Testis (tissue), 3 donors: Measurements from ENCODE around the gene EIF4E1B. TPM values are rescaled to one million over a fixed set of nuclear protein-coding genes. Genes with fewer than 3 reads are reported as not detected.

Experiments
- DNase-seq: peaks from one replicate; pipeline ENCODE4 v3.0.0-alpha.2; 2019
- H3K27ac ChIP-seq, 2 donors: fragments of 200-600 bp; sonication (generic); one replicate each; pipeline ENCODE4 v1.5.1; 2019
- H3K27me3 ChIP-seq: fragments of 200-600 bp; sonication (generic); one replicate; pipeline ENCODE4 v1.5.1; 2019
- H3K36me3 ChIP-seq: fragments of 200-600 bp; sonication (generic); one replicate; pipeline ENCODE4 v1.5.1; 2017; ENCODE audit warnings: low read depth; ENCODE audit errors: missing control alignments
- H3K4me1 ChIP-seq: fragments of 200-600 bp; sonication (generic); one replicate; pipeline ENCODE4 v1.5.1; 2019
- H3K4me3 ChIP-seq, 2 donors: fragments of 200-600 bp; sonication (generic); one replicate each; pipeline ENCODE4 v1.5.1; 2017 to 2019
- H3K9me3 ChIP-seq: fragments of 200-600 bp; sonication (generic); one replicate; pipeline ENCODE4 v1.5.1; 2017
- POLR2A ChIP-seq: fragments of 450-650 bp; IDR thresholded peaks from one replicate; pipeline ENCODE4 v1.6.1; 2017; ENCODE audit warnings: antibody characterized with exemption, mild to moderate bottlenecking, moderate library complexity
- whole genome bisulfite sequencing, 2 donors: methylation state at CpG; one replicate each; pipeline ENCODE4 v1.1.5; 2018; 5-methylcytosine and 5-hydroxymethylcytosine counted together
- intact Hi-C: fragments of 100-400 bp; cut with DNase I; formaldehyde crosslinking; loops from one replicate; pipeline ENCODE4 v1.15.1; 2023; ENCODE audit warnings: low total_unique reads
- polyA plus RNA-seq: library from polyadenylated mRNA; stranded (reverse); fragments of 350-450 nt; fragmentation: Illumina TruSeq; extraction: RNeasy Lipid Tissue Mini Kit (QIAGEN cat#74804); gene quantifications from one replicate; pipeline ENCODE4 v1.2.3, GENCODE V29; 2014; ENCODE audit warnings: low read depth, low replicate concordance; ENCODE audit not compliant: insufficient read depth
- total RNA-seq, 2 donors: library from RNA; depleted of rRNA; stranded (reverse); fragments of >200 nt; gene quantifications; one replicate each; pipeline ENCODE4 v1.2.3, GENCODE V29; 2016
- TF ChIP-seq, protein P1 (sequence below), 3 experiments: fragments of 450-650 bp in 2 of 3; fragments of 200-600 bp in 1 of 3; sonication (generic) in 1 of 3; IDR thresholded peaks; one replicate each; pipeline ENCODE4 v1.5.1; 2016 to 2019; ENCODE audit warnings: antibody characterized with exemption in 3 of 3, mild to moderate bottlenecking in 2 of 3, moderate library complexity in 1 of 3

EIF4E1B gene
- total and polyA plus RNA-seq, 3 donors from 2014 or later, result 0.99 to 2.4 (median 1.0) TPM

DNA sequence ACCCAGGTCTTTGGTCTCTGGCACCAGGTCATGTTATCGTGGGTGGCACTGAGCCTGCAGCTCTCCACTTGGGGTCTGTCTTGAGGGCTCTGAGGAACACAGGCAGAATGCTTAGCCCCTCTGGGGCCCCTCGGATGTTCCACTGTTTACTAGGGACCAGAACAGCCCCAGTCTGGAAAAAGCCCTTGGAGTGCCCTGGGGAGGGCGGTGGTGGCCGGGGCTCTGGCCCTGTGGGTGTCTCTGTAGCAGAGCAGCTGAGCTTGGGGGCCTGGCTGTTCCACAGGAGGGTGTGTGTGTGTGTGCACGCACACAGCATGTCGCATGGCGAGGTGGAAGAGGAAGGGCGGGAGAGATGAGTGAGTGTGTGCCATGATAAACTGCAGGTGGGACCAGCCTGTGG lies 35.9 kb upstream of the EIF4E1B start:
- Histone ChIP-seq H3K4me3 (no peak overlapping the region), H3K36me3 (no peaks in the 10 kb centered on the region), H3K9me3 (no peaks in the 10 kb centered on the region), H3K27ac (no peak overlapping the region), H3K4me1 (no peaks in the 10 kb centered on the region), H3K27me3 (no peaks in the 10 kb centered on the region)
- 90 to 94% methylated on average over 5 to 8 of the region's 8 CpGs for WGBS, 2 donors
- intact Hi-C loops, result no loop called here
- no peak for TF ChIP-seq POLR2A
- TF ChIP-seq, protein P1, sequence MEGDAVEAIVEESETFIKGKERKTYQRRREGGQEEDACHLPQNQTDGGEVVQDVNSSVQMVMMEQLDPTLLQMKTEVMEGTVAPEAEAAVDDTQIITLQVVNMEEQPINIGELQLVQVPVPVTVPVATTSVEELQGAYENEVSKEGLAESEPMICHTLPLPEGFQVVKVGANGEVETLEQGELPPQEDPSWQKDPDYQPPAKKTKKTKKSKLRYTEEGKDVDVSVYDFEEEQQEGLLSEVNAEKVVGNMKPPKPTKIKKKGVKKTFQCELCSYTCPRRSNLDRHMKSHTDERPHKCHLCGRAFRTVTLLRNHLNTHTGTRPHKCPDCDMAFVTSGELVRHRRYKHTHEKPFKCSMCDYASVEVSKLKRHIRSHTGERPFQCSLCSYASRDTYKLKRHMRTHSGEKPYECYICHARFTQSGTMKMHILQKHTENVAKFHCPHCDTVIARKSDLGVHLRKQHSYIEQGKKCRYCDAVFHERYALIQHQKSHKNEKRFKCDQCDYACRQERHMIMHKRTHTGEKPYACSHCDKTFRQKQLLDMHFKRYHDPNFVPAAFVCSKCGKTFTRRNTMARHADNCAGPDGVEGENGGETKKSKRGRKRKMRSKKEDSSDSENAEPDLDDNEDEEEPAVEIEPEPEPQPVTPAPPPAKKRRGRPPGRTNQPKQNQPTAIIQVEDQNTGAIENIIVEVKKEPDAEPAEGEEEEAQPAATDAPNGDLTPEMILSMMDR (IDR thresholded peaks at IDR 0.05), result no peak
- DNase-seq, result no peak

DNA sequence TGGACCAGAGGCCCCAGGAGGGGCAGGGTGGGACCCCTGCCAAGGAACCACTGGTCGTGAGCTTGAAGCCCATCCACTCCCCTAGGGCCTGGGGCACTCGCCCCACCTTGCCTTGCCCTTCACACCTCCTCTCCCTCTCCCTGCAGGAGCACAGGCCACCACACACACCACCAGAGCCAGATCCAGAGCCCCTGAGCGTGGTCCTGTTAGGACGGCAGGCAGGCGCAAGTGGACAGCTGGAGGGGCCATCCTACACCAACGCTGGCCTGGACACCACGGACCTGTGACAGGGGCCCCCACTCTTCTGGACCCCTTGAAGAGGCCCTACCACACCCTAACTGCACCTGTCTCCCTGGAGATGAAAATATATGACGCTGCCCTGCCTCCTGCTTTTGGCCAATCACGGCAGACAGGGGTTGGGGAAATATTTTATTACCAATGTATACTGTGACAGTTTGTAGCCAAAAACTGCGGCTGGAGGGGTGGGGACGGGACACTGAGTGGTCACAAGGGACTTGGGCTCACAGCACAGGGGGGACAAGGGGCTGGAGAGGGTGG lies 35.0 kb upstream of the EIF4E1B start:
- Histone ChIP-seq H3K4me1 (no peaks in the 10 kb centered on the region), H3K4me3 (no peak overlapping the region), H3K36me3 (no peaks in the 10 kb centered on the region), H3K9me3 (no peaks in the 10 kb centered on the region), H3K27ac (no peak overlapping the region), H3K27me3 (no peaks in the 10 kb centered on the region)
- 73 to 87% methylated on average over 5 to 11 of the region's 11 CpGs for WGBS, 2 donors
- TF ChIP-seq POLR2A, result no peak
- TF ChIP-seq, protein P1 (IDR thresholded peaks at IDR 0.05), result no peak
- no peak for DNase-seq
- intact Hi-C loops, result no loop called here

DNA sequence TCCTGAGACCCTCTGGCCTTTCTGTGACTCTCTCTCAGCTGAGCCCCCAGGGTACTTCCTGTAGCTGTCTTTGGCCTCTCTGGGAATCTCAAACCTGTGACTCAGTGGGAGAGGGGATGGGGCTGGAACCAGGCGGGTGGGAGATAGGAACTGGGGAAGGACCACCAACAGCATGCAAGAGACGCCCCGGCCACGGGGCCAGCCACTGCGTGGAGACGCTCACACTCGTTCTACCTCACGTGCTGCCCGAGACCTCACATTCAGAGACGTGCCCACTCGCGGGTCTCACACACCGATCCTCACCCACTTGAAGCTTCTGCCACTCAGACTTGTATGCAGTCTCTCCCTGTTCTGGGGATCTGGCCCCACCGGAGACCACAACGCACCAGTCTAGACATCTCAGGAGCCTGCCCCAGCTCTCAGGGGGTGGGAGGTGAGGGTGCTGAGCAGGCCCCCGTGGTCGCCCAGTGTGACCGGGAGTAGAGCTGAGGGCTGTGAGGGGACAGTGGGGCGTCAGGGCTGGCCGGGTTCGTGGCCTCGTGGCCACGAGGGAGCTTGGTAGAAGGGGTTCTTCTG lies 34.3 kb upstream of the EIF4E1B start:
- no peak overlapping the region for H3K27ac ChIP-seq
- H3K27me3 ChIP-seq, result no peaks in the 10 kb centered on the region
- H3K4me3 ChIP-seq, result peak overlapping the region in 1 of 2 donors; percentile 41
- WGBS, 2 donors, result 59 to 76% methylated on average over 11 to 23 of the region's 23 CpGs
- no peak for DNase-seq
- no peaks in the 10 kb centered on the region for H3K9me3 ChIP-seq
- H3K4me1 ChIP-seq, result no peaks in the 10 kb centered on the region
- TF ChIP-seq POLR2A, result no peak
- TF ChIP-seq, protein P1 (IDR thresholded peaks at IDR 0.05), result no peak
- intact Hi-C loops, result no loop called here
- no peaks in the 10 kb centered on the region for H3K36me3 ChIP-seq

DNA sequence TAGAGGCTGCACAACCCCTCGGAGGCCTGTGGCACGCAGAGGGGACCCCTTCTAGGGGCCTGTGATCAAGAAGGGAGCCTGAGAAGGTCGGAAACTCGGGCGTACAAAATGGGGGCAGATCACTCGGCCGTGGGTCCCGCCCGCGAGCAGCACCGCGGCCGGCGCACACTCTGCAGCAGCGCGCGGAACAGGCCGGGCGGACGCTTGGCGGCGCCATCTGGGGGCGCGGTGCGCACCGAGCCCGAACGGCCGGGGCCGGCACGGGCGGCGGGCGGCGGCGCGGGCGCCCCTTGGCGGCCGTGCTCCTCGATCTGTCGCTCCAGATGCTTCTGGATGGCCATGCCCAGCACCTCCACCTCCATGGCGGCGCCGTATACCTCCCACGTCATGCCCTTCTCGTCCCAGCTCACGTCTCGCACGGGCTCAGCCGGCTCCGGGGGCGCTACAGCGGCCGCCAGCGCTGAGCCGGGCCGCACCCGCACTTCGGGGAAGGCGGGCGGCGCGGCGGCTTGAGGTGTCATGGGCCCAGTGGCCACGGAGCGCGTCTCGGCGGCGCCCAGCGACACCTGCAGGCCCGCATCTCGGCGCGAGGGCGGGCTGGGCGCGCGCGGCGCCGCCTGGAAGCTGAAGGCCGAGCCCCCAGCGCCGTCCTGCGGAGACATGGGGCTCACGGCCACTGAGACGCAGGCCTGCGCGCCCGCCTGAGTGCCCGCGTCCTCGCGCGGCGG lies 33.6 kb upstream of the EIF4E1B start:
- Histone ChIP-seq H3K27me3 (no peaks in the 10 kb centered on the region), H3K9me3 (no peaks in the 10 kb centered on the region), H3K36me3 (no peaks in the 10 kb centered on the region), H3K4me1 (no peaks in the 10 kb centered on the region), H3K4me3 (peak overlapping the region in 1 of 2 donors; percentile 41), H3K27ac (no peak overlapping the region)
- intact Hi-C loops, result no loop called here
- 14 to 17% methylated on average over 27 to 54 of the region's 98 CpGs for WGBS, 2 donors
- DNase-seq, result peak; percentile 45
- TF ChIP-seq POLR2A, result no peak
- TF ChIP-seq, protein P1 (IDR thresholded peaks at IDR 0.05), result peak in 1 of 3 experiments; percentile 25
